Left forelimb (tissue), 1 donor: ENCODE results near the gene CRADD.

Experiments
- DNase-seq: peaks from one replicate; pipeline ENCODE4 v3.0.0-alpha.2; 2018; ENCODE audit warnings: low spot score

CRADD gene

DNA sequence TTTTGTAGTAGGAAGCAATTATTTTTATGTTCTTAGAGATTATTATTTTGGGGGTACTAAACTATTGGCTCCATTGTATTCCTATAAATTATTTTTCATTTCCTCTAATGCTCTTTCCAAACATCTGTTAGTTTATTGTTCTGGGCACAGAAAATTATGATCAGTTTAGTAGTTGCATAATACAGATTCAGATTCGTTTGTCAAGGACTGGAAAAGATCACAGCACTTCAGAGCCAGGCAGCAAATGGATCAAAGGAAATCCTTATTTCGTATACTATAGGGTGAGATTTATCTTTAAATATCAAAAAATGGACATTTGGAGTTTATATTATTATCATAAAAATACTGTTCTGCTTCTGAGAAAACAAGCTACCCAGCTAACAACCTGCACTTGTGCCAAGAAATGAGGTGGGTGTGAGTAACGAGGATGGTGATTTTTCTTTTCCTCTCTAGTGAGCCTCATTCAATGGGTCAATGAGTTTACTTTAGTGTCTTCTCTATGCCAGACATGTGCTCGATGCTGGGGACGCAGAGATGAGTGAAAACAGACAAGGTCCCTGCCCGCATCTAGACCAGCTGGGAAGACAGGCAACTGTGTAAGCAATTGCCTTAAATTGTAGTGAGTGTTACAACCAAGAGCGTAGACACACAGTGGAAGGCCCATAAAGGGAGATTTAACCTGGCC is 262.6 kb downstream of the CRADD start:
- DNase-seq, result no peak

DNA sequence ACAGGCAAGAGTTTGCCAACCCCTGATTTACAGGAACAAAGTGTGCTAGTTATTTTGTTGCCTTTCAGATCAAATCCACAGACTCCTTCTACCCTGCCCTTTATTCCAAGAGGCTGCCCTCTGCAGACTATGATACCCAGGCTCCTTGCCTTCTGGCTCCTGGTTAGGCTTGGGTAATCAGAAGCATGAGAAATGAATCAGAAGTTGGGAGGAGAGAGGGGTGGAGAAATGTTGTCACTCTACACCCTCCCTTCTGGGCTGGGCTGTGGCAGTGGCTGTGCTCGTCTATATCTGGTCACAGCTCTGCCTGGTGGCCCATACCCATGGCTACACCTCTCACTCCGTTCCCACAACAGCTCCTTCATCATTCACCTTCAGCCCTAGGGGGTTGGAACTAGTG is 266.6 kb downstream of the CRADD start:
- no peak for DNase-seq

DNA sequence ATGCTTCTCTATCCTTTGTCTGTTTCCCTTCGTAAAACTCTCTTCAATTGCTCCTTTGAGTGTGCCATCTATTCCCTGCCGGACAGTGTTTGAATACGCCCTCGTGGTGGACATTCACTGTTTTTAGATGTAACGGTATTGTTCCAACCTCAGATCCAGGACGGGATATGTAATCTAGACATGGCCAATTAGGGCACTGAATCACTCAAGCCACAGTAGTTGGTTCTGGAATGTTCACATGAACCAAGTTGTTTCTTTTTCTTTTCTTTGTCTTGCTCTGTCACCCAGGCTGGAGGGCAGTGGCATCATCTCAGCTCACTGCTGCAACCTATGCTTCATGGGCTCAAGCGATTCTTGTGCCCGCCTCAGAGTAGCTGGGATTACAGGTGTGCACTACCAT is 267.0 kb downstream of the CRADD start:
- no peak for DNase-seq
